Lung (tissue), 13 donors: ENCODE results near the gene NQO2. TPM values are rescaled to one million over a fixed set of nuclear protein-coding genes. Genes with fewer than 3 reads are reported as not detected.

Experiments
- ATAC-seq: fragments of 200-7000 bp; cut with Tn5 transposase; one replicate; pipeline ENCODE4 v1.9.1; 2020; ENCODE audit warnings: moderate number of reproducible peaks; ENCODE audit not compliant: insufficient read depth, low FRiP score
- DNase-seq, 3 donors: peaks; one replicate each; pipeline ENCODE4 v3.0.0-alpha.2; 2013 to 2017
- H3K27ac ChIP-seq, 2 donors: one replicate each; pipeline ENCODE4 v1.5.1; 2013; ENCODE audit warnings: mild to moderate bottlenecking in 2 of 2, moderate library complexity in 2 of 2, control low read depth in 1 of 2, inconsistent platforms in 1 of 2, low read depth in 1 of 2, low read length in 1 of 2
- H3K27me3 ChIP-seq, 3 donors: one replicate each; pipeline ENCODE4 v1.5.1; 2013; ENCODE audit warnings: low read length in 2 of 3; ENCODE audit not compliant: control insufficient read depth in 3 of 3, insufficient read depth in 3 of 3
- H3K36me3 ChIP-seq, 4 donors: one replicate each; pipeline ENCODE4 v1.5.1; 2013; ENCODE audit warnings: low read length in 4 of 4, mild to moderate bottlenecking in 1 of 4, moderate library complexity in 1 of 4; ENCODE audit not compliant: control insufficient read depth in 4 of 4, insufficient read depth in 4 of 4
- H3K4me1 ChIP-seq, 5 donors: one replicate each; pipeline ENCODE4 v1.5.1; 2013; ENCODE audit warnings: low read length in 5 of 5, mild to moderate bottlenecking in 2 of 5, moderate library complexity in 1 of 5; ENCODE audit not compliant: control insufficient read depth in 5 of 5, insufficient read depth in 5 of 5
- H3K4me3 ChIP-seq: one replicate; pipeline ENCODE4 v1.5.1; 2013; ENCODE audit warnings: mild to moderate bottlenecking, control low read depth, moderate library complexity
- H3K9ac ChIP-seq, 2 donors: one replicate each; pipeline ENCODE4 v1.5.1; 2013; ENCODE audit warnings: low read length in 2 of 2, control low read depth in 1 of 2; ENCODE audit not compliant: insufficient read depth in 1 of 2
- H3K9me3 ChIP-seq, 4 donors: one replicate each; pipeline ENCODE4 v1.5.1; 2013; ENCODE audit warnings: low read length in 3 of 4, mild to moderate bottlenecking in 1 of 4, moderate library complexity in 1 of 4; ENCODE audit not compliant: control insufficient read depth in 4 of 4, insufficient read depth in 3 of 4
- WGBS, 2 donors: extraction: QIAGEN DNeasy Blood & Tissue Kit; methylation state at CpG; one replicate each; pipeline ENCODE4 v1.1.7; 2013; 5-methylcytosine and 5-hydroxymethylcytosine counted together
- polyA plus RNA-seq, 2 donors: library from polyadenylated mRNA; stranded (reverse); fragments of 200-250 nt; gene quantifications; one replicate each; pipeline ENCODE4 v1.2.1, GENCODE V29; 2013
- small RNA-seq: library from RNA; depleted of rRNA; stranded (forward); fragments of <200 nt; gene quantifications from one replicate; pipeline ENCODE3, GENCODE V24; 2014; ENCODE audit warnings: low replicate concordance
- total RNA-seq, 2 donors: library from RNA; depleted of rRNA in 1 of 2; stranded (reverse); fragments of >200 nt in 1 of 2; gene quantifications; one replicate each; pipeline ENCODE4 v1.2.1, GENCODE V29; 2014 to 2021
- TF ChIP-seq, protein P1 (sequence below): IDR thresholded peaks from 2 replicates; pipeline ENCODE4 v1.5.1; 2012; ENCODE audit warnings: mild to moderate bottlenecking; ENCODE audit errors: control extremely low read depth, extremely low read depth
- donor health status: control.
- donor health status: control.
- donor health status: Bipolar disorder and iron deficiency.
- donor health status: healthy.
- donor health status: DM: yes; HTN: yes; CAD: no.

The NQO2 gene
- total and polyA plus RNA-seq, 4 donors = 9.4 to 47.1 (median 43.1) TPM

DNA sequence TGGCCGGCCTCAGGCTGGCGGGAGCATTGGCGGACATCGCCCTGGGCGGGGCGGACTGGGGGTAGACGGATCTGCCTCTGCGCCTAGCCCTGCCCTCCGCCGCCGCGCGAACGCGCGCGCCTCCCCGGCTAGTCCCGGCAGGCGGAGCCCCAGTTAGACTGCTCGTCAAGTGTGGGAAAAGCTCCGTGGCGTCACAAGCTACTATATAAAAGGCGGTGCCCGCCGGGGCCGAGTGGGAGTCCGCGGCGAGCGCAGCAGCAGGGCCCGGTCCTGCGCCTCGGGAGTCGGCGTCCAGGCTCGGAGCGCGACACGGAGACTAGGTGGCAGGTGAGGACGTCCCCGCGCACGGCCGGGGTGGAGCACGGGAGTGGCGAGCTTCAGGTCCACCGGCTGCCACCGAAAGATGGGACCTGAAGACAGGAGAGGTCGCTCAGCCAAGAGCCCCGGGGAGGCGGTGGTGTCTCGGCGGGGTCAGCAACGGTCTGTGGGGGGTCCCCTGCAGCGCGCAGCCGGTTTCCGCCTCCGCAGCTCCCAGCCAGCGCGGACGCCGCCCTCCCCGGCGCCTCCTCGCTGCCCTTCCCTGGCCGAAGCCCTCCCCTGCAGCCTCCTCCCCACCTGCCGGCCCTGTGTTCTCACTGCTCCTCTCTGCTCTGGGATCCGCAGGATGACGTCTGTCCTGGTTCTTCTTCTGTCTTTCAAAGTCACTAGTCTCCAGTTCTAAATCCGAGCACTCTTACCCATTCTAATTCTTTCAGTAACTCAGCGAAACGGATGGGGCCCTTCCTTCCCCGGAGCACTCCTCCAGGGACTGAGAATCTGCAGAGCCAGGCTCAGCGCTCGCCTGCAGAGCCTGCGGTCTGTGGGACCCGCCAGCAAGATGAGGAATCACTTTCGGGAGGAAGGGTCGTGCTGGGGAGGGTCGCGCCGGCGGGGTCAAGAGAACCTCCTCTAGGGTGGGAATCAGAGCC is 64.3 kb downstream of the NQO2 start:
- peak; percentile 93 for ATAC-seq
- TF ChIP-seq, protein P1, sequence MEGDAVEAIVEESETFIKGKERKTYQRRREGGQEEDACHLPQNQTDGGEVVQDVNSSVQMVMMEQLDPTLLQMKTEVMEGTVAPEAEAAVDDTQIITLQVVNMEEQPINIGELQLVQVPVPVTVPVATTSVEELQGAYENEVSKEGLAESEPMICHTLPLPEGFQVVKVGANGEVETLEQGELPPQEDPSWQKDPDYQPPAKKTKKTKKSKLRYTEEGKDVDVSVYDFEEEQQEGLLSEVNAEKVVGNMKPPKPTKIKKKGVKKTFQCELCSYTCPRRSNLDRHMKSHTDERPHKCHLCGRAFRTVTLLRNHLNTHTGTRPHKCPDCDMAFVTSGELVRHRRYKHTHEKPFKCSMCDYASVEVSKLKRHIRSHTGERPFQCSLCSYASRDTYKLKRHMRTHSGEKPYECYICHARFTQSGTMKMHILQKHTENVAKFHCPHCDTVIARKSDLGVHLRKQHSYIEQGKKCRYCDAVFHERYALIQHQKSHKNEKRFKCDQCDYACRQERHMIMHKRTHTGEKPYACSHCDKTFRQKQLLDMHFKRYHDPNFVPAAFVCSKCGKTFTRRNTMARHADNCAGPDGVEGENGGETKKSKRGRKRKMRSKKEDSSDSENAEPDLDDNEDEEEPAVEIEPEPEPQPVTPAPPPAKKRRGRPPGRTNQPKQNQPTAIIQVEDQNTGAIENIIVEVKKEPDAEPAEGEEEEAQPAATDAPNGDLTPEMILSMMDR = no peak
- H3K9ac ChIP-seq = peak overlapping the region; percentile 26 to 37
- peak overlapping the region; percentile 94 to 97 for H3K27ac ChIP-seq
- H3K9me3 ChIP-seq = no peaks in the 10 kb centered on the region
- WGBS, 2 donors = 0 to 1% methylated on average over 57 to 85 of the region's 85 CpGs
- peak; percentile 91 to 94 (median 93) for DNase-seq
- H3K36me3 ChIP-seq = no peaks in the 10 kb centered on the region
- H3K4me3 ChIP-seq = peak overlapping the region; percentile 69
- H3K4me1 ChIP-seq = peaks cover 0 to 4% (median 0%) of the 10 kb centered on the region in 5 donors
- no peaks in the 10 kb centered on the region for H3K27me3 ChIP-seq

DNA sequence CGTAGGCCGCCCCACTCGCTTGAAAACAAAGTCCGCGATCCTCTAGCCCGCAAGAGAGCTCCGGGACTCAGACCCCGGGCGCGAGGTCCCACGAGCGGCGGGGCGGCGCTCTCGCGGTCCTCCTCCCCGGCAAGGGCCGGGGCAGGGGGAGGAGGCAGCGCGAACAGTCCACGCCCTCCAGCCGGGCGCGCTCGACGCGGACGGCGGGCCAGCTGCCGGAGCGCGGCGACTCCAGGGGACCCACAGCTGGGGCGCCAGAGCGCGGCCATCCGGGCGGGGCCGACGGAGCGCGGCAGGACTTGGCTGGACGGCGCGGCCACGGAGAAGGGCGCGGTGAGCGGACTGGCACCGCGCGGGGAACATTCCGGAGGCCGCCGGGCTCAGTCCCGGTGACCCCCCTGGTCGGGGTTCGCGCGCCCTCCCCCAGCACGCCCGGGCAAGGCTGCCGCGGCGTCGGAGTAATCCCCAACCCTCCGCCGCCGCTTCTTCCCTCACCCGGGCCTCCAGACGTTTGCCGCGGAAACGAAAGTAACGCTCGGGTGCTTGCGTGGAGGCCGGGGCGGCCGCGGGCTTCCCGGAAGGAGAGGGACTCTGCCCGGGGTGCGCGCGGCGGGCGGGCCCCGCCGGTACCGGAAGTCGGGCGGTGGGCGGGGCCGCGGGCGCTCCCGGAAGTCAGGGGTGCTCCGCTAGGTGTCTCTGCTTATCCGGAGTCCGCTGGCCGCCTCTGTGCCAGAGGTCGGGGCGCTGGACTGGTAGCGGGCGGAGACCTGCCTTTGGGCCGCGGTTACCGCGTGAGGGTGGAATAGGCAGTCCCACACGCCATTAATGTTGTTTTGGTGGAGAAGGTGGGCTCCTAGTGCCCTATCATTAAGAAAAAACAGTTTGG is 68.9 kb downstream of the NQO2 start, which contains the start of gene RIPK1:
TSS of gene RIPK1 (plus strand) at position 166 of the 886 bp plus-strand sequence. CDS start 8,330 bp downstream, outside the sequence.
- peaks cover 0 to 19% (median 4%) of the 10 kb centered on the region in 5 donors for H3K4me1 ChIP-seq
- no peaks in the 10 kb centered on the region for H3K9me3 ChIP-seq
- ATAC-seq (peak; percentile 92), DNase-seq (peak; percentile 92 to 94 (median 93))
- no peaks in the 10 kb centered on the region for H3K36me3 ChIP-seq
- TF ChIP-seq, protein P1 = peak; percentile 6
- peak within 1 kb of the TSS; percentile 73 to 85 for H3K9ac ChIP-seq
- H3K27ac ChIP-seq = peak within 1 kb of the TSS; percentile 99
- H3K4me3 ChIP-seq = peak within 1 kb of the TSS; percentile 65
- WGBS, 2 donors = 0% methylated on average over 58 to 112 of the region's 112 CpGs
- H3K27me3 ChIP-seq = no peaks in the 10 kb centered on the region

Small RNAs within 50 kb of the gene (small RNA-seq; reads per million reads assigned to genes)
- gene AL133351.4 = not detected

Other genes with a start within 250 kb of the NQO2 start
- 1 to 10 TPM in 1 of 2 donors, under 1 TPM in 1; 0.86 to 1.6 TPM for gene MYLK4, start 249.0 kb upstream of the NQO2 start, total RNA-seq
- 1 to 10 TPM in 1 of 2 donors, under 1 TPM in 1; 0.27 to 1.2 TPM for gene MYLK4, start 249.0 kb upstream of the NQO2 start, polyA plus RNA-seq
- gene WRNIP1, start 234.5 kb upstream of the NQO2 start, total RNA-seq = 10 to 100 TPM; 36.8 to 48.6 TPM
- 10 to 100 TPM; 36.8 to 56.0 TPM for gene WRNIP1, start 234.5 kb upstream of the NQO2 start, polyA plus RNA-seq
- gene SERPINB1, start 158.0 kb upstream of the NQO2 start, total RNA-seq = 100 to 1,000 TPM in 1 of 2 donors, 10 to 100 TPM in 1; 58.0 to 106 TPM
- gene SERPINB1, start 158.0 kb upstream of the NQO2 start, polyA plus RNA-seq = 100 to 1,000 TPM in 1 of 2 donors, 10 to 100 TPM in 1; 85.1 to 242 TPM
- 10 to 100 TPM; 14.0 to 33.3 TPM for gene SERPINB9, start 96.6 kb upstream of the NQO2 start, total RNA-seq
- gene SERPINB9, start 96.6 kb upstream of the NQO2 start, polyA plus RNA-seq = 10 to 100 TPM in 1 of 2 donors, 1 to 10 TPM in 1; 5.4 to 36.1 TPM
- gene SERPINB6, start 28.3 kb upstream of the NQO2 start, total RNA-seq = 100 to 1,000 TPM; 113 to 155 TPM
- 100 to 1,000 TPM; 126 to 129 TPM for gene SERPINB6, start 28.3 kb upstream of the NQO2 start, polyA plus RNA-seq
- 10 to 100 TPM; 21.9 to 24.1 TPM for gene RIPK1, start 68.6 kb downstream of the NQO2 start, total RNA-seq
- 10 to 100 TPM; 12.1 to 17.6 TPM for gene RIPK1, start 68.6 kb downstream of the NQO2 start, polyA plus RNA-seq
- 10 to 100 TPM; 14.2 to 14.9 TPM for gene BPHL, start 118.8 kb downstream of the NQO2 start, total RNA-seq
- 10 to 100 TPM in 1 of 2 donors, 1 to 10 TPM in 1; 6.0 to 11.7 TPM for gene BPHL, start 118.8 kb downstream of the NQO2 start, polyA plus RNA-seq
- gene TUBB2A, start 157.7 kb downstream of the NQO2 start, total RNA-seq = 10 to 100 TPM; 19.7 to 53.5 TPM
- 10 to 100 TPM; 10.8 to 40.6 TPM for gene TUBB2A, start 157.7 kb downstream of the NQO2 start, polyA plus RNA-seq
- 1 to 10 TPM; 2.8 to 4.3 TPM for gene TUBB2B, start 227.8 kb downstream of the NQO2 start, total RNA-seq
- gene TUBB2B, start 227.8 kb downstream of the NQO2 start, polyA plus RNA-seq = 1 to 10 TPM in 1 of 2 donors, under 1 TPM in 1; 0.85 to 2.4 TPM